Astrocyte of the cerebellum (primary cell): ENCODE measurements around the gene SLC25A18.

Experiments used
- DNase-seq: peaks from one replicate; pipeline ENCODE4 v3.0.0-alpha.2; 2011; ENCODE audit warnings: low read depth
- H3K4me3 ChIP-seq: 2 replicates; pipeline ENCODE4 v1.5.1; 2011; ENCODE audit warnings: mild to moderate bottlenecking, low read depth, low read length, moderate library complexity
- CTCF ChIP-seq: IDR thresholded peaks from 2 replicates; pipeline ENCODE4 v1.5.1; 2012; ENCODE audit warnings: low read length, low read depth, moderate library complexity, mild to moderate bottlenecking; ENCODE audit errors: missing control alignments
- in situ Hi-C: cut with HindIII; loops from 2 replicates; pipeline ENCODE4 v1.10.0; 2017; ENCODE audit warnings: low sequenced_read_pairs

The SLC25A18 gene

GRCh38 chr22:17596226-17596625 lies 32.9 kb downstream of the SLC25A18 start:
- in situ Hi-C loops: no loop called here
- no peak for TF ChIP-seq CTCF
- H3K4me3 ChIP-seq: no peak overlapping the region
- DNase-seq: no peak

- no peak overlapping the region for H3K4me3 ChIP-seq
- no peak for DNase-seq
- in situ Hi-C loops: no loop called here
- no peak for TF ChIP-seq CTCF
These were observed 33.9 kb downstream of the SLC25A18 start for GRCh38 chr22:17597217-17597616.

- no peak for DNase-seq
- in situ Hi-C loops: no loop called here
- TF ChIP-seq CTCF: no peak
- no peak overlapping the region for H3K4me3 ChIP-seq
These were observed 35.0 kb downstream of the SLC25A18 start for GRCh38 chr22:17598318-17598717.

- in situ Hi-C loops: no loop called here
- TF ChIP-seq CTCF: no peak
- H3K4me3 ChIP-seq: no peak overlapping the region
These were observed 37.7 kb downstream of the SLC25A18 start for GRCh38 chr22:17601031-17601430.

GRCh38 chr22:17603668-17604067 lies 40.4 kb downstream of the SLC25A18 start:
- in situ Hi-C loops: no loop called here
- TF ChIP-seq CTCF: no peak
- no peak overlapping the region for H3K4me3 ChIP-seq
- no peak for DNase-seq

More at GRCh38 chr22:17601031-17601430, 37.7 kb downstream of the SLC25A18 start:
- DNase-seq: no peak

GRCh38 chr22:17606496-17606895 lies 43.2 kb downstream of the SLC25A18 start:
- DNase-seq: no peak
- no peak for TF ChIP-seq CTCF
- in situ Hi-C loops: no loop called here
- H3K4me3 ChIP-seq: no peak overlapping the region
